IPS-NIHi7 (cell line): Measurements from ENCODE around the gene MAGEA10.
A peak's percentile ranks its signal among the peaks of the same experiment; 100 is the strongest.
"Not testable (repeated sequence)": the region's sequence is repeated elsewhere in the genome, so short reads cannot be mapped to it uniquely, and the experiment has no call there.

ENCODE experiments used
- DNase-seq: peaks from one replicate; pipeline ENCODE4 v3.0.0; 2012; ENCODE audit warnings: mixed read lengths; ENCODE audit errors: extremely low spot score

MAGEA10 gene

GRCh38 chrX:152138388-152138784, at the start of gene MAGEA10:
Gene MAGEA10 (minus strand): TSS chrX:152138577. CDS start chrX:152135620, 2,957 bp downstream.
- no peak for DNase-seq

DNA sequence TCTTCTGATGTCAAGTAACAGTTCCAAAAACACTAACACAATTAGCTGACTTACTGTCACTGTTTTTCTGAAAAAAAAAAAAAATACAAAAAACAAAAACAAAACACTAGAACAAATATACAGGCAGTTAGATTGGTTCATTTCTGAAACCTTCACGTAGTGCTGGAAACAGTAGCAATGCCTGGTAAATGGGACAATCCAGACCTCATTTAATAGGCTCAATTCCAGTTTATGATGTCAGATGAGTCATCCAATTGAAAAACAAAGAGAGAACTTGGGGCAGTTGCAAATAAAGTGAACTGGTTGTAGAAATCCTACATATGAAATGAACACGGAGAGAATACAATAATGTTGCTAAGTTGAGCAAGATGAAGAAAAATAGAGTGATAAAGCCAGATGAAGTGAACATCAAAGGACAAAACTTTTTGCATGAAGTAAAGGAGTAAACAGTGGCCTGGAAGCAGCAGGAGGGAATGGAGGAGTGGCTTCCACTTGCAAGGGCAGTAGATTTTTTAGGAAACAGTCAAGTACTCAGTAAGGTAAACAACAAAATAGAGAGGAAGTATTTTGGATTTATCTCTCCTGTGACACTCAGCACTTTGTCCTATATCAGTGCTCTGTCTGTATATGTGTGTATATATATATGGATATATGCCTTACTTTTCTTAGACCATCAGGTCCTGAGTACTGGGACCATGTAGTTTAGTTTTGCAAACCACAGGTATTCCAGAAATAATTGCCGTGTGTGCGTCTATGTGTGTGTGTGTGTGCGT, 39.3 kb upstream of the MAGEA10 start:
- no peak for DNase-seq

DNA sequence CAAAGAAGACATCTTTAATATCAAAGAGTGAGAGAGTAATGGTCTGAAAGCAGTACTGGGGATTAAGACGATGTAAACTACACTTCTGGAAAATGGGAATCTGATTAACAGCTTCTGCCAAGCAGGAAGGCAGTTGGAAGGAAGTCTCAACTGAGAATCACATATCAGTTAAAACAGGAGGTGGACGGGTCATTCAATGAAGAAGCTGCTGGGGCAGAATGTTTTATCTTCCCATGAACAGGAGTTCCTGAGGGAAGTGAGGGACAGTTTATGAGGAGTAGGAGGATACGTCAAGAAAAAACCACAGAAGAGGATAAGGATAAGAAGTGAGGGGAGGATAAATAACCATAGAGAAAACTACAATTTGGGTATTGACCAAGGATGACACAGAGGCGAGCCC, 38.7 kb upstream of the MAGEA10 start:
- no peak for DNase-seq

DNA sequence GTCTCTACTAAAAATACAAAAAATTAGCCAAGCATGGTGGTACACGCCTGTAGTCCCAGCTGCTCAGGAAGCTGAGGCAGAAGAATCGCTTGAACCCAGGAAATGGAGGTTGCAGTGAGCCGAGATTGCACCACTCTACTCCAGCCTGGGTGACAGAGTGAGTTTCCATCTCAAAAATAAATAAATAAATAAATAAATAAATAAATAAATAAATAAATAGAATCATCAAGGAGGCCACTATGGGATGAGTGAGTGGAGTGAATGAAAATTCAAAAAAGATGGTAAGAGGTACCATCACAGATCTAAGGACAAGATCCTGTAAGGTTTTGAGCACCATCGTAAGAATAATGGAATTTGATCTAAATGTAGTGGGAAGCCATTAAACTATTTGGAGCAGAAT, 37.5 kb upstream of the MAGEA10 start:
- DNase-seq: not testable (repeated sequence)

DNA sequence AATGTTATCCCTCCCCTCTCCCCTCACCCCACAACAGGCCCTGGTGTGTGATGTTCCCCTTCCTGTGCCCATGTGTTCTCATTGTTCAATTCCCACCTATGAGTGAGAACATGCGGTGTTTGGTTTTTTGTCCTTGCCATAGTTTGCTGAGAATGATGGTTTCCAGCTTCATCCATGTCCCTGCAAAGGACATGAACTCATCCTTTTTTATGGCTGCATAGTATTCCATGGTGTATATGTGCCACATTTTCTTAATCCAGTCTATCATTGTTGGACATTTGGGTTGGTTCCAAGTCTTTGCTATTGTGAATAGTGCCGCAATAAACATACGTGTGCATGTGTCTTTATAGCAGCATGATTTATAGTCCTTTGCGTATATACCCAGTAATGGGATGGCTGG, 35.5 kb upstream of the MAGEA10 start:
- not testable (repeated sequence) for DNase-seq

- no peak for DNase-seq
Observed at GRCh38 chrX:152170621-152171020, 32.2 kb upstream of the MAGEA10 start.

GRCh38 chrX:152165033-152165743, 26.8 kb upstream of the MAGEA10 start:
- no peak for DNase-seq

DNA sequence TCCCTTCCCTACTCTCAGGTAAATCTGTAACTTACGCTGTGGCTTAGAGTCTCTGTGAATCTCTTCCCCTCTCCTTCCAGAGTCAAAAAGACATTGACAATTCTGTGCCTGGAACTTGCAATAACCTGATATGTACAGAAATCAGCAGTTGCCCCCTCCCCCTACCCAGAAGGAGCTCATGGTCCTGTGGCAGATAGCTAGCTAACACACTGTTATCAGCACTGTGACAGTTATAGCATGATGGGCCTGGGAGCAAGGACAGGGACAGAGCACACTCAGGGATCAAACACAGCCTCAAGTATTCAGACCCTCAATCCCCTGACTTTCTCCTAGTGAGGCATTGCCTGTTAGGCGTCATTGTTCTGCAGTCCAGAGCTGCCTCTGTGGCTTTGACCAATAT, 18.7 kb upstream of the MAGEA10 start:
- DNase-seq: no peak

GRCh38 chrX:152155766-152156310, 17.5 kb upstream of the MAGEA10 start:
- DNase-seq: no peak

DNA sequence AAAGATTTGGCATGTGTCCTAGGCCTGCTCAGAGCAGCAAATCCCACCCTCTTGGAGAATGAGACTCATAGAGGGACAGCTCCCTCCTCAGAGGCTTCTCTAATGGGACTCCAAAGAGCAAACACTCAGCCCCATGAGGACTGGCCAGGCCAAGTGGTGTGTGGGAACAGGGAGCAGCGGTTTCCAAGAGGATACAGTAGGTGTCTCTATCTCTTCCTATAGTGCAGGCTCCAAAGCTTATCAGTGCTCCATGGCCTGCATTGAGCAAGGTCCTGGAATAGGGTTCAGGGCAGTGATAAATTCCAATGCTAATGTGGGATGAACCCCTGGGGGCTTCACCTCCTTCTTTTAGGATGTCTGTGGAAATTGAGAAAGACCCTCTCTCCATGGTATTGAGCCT, 15.7 kb upstream of the MAGEA10 start:
- peak; percentile 33 for DNase-seq

DNA sequence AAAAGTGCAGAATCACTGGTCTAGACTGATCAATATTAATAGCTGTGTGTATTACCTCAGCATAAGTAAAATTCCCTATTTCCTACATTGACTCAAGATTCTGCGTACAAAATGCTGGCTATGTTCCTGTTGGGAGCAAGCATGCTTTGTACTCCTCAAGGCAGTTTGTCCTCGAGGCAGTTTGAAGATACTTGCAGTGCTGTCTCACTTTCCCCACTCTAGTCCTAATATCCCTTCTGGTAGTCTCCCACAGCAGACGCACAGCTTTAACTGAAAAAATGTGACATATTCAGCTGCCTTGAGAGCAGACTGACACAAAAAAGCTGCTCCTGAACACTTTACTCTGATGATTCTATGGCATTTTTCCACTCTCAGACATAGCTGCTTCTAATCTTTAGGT, 12.9 kb upstream of the MAGEA10 start:
- DNase-seq: no peak

DNA sequence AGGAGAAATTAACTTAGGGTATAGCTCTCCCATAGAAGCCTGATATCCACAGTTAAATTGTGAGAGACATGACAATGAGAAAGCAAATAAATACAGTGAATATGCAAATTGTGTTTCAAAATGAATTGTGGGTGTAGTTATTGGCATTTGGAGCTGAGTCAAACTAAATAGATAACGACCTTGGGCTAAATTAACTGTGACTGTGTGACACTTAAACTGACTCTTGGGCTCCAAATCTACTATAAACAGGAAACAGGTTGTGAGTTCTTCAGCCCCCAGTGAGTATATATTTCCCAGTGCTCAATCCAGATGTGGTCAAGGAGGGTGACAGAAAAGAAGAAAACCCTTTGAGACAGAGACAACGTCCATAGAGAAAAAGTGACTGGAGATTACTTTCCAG, 11.3 kb upstream of the MAGEA10 start:
- no peak for DNase-seq

DNA sequence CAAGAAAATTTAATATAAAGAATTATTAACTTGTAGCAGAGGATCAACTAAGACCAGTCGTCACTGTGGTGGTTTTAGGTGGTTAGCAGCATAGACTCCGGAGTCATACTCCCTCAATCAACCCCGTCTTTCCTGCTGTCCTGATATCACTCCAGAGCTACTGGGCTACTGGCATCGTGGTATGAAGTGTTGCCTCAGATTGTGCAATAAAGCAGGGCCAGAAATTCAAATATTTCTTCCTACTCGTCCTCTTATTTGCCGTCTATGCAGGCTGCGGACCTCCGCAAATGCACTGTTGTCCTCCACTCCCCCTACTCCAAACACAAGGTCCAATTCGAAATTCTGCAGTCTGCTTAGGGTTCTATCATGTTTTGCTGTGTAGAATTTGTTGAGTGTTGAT, 1.2 kb upstream of the MAGEA10 start:
- no peak for DNase-seq

- DNase-seq: no peak
Observed at GRCh38 chrX:152137771-152138387, 498 bp downstream of the MAGEA10 start.

GRCh38 chrX:152136312-152136711, 2.1 kb downstream of the MAGEA10 start:
- DNase-seq: no peak

DNA sequence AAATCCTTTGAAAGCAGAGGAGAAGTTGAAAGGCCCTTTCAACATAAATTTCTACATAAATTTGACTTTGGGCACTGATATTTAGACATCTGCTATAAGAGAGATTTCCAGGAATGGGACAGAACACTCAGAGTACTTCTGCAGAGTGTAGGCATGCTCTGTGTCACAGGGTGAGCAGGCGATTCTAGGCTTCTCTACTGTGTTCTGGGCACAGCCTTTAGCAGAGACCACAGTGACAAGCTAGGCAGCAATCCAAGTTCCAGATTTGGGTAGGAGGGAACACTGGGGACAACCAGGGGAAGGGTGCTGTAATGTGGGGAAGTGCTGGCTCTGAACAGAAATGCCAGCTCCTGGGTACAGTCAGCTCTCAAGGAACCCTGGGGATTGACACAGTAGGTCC, 6.9 kb downstream of the MAGEA10 start:
- no peak for DNase-seq

DNA sequence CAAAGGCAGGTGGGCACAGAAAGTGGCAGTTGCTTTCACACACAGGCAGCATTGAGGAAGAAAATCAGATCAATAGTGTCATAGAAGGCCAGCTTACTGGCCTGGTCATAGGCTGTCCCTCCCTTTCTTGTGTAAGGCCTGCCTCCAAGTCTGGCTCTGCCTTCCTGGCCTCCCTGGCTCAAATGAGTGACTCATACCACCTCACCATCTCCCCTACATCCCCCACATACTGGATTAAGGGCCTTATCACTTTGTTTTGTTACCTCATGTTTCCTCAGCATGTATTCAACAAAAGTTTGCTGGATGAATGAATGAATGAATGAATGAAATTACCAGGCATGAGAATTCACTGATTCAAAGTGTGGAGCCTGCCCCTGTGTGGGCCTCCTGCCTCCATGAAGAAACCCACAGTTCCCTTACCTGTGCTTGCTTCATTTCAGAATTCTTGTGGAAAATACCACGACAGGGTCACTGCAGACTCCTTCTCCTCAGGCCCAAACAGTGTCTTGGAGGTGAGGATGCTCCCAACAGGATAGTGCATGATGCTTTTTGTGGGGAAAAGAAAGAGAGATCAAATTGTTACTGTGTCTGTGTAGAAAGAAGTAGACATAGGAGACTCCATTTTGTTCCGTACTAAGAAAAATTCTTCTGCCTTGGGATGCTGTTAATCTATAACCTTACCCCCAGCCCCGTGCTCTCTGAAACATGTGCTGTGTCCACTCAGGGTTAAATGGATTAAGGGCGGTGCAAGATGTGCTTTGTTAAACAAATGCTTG, 9.1 kb downstream of the MAGEA10 start:
- DNase-seq: not testable (repeated sequence)

DNA sequence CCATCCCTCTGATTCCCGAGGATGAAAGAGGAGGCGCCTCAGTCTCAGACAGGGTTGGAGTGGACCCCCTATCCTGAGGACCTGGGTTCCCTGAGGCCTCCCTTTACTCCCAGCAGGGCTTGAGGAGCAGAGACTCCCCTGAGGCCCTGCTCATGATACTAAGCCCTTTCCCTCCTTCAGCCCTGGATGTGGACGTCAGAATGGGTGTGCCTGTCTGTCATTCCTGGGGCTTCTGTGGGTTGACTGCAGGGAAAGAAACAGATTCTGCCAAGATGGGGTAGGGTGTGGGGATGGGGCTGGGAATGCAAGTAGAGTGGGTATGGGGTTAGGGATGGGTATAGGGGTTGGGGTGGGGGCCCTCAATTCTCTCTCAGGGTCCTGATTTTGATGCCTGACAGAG, 21.1 kb downstream of the MAGEA10 start:
- no peak for DNase-seq

DNA sequence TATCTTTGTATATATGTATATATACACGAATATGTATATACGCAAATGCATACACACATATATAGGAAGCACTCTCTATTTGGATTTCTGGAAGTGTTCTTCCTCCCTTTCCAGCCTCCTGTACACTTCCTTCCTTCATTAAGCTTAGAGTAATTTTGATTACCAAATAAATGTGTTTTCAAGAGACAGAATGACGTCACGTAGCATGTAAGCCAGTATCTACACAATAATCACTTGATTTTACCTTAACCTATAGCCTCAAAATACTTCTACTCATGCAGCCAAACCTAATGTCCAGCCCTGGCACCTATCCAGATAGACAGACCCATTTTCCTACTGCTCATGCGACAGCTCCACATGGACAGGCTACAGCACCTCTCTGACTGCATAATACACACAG, 29.9 kb downstream of the MAGEA10 start:
- no peak for DNase-seq

- no peak for DNase-seq
Observed at GRCh38 chrX:152103866-152104265, 34.5 kb downstream of the MAGEA10 start.

DNA sequence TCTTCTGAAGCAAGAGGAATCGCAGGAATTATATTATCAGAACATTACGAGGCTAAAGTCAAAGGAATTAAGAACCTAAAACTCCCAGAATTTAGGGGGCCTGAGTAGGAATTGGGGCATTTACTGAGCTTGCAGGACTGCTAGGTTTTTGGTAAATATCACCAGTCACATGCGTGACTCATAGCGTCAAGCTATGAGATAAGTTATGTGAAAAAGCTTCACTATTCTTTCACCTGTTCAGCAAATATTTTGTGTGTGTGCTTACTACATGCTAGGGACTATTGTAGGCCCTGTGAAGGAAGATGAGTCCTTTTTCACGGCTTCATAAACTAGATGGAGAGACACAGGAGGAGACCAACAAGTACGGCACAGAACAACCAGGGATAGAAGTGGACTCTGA, 52.2 kb downstream of the MAGEA10 start:
- no peak for DNase-seq
